Neural progenitor cell (in vitro differentiated cells): ENCODE measurements around the gene SGCG.

Source experiments
- EZH2 ChIP-seq: fragments of 200-600 bp; sonication (generic); IDR thresholded peaks from 2 replicates; pipeline ENCODE4 v1.6.1; 2017; ENCODE audit warnings: antibody characterized with exemption, mild to moderate bottlenecking, moderate library complexity
- TF ChIP-seq, protein P1 (sequence below): fragments of 200-600 bp; sonication (generic); IDR thresholded peaks from 2 replicates; pipeline ENCODE4 v1.5.1; 2017; ENCODE audit warnings: antibody characterized with exemption, mild to moderate bottlenecking

DNA sequence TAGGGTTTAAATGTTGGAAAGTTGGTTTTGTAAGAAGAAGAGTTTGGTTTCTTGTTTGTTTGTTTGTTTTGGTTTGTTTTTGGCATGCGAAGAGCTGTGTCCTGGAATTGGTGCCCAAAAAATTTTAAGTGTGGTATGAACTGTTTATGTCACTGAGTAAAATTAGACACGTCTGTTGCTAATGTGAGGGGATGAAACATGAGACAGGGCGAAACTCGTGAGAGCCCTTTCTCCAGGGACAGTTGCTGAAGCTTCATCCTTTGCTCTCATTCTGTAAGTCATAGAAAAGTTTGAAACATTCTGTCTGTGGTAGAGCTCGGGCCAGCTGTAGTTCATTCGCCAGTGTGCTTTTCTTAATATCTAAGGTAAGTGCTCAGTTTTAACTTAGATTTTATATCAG is at the start of gene SGCG:
- TF ChIP-seq, protein P1, sequence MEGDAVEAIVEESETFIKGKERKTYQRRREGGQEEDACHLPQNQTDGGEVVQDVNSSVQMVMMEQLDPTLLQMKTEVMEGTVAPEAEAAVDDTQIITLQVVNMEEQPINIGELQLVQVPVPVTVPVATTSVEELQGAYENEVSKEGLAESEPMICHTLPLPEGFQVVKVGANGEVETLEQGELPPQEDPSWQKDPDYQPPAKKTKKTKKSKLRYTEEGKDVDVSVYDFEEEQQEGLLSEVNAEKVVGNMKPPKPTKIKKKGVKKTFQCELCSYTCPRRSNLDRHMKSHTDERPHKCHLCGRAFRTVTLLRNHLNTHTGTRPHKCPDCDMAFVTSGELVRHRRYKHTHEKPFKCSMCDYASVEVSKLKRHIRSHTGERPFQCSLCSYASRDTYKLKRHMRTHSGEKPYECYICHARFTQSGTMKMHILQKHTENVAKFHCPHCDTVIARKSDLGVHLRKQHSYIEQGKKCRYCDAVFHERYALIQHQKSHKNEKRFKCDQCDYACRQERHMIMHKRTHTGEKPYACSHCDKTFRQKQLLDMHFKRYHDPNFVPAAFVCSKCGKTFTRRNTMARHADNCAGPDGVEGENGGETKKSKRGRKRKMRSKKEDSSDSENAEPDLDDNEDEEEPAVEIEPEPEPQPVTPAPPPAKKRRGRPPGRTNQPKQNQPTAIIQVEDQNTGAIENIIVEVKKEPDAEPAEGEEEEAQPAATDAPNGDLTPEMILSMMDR = no peak
- TF ChIP-seq EZH2 = no peak
